ENCODE results near the gene TUBGCP6. TPM values are rescaled to one million over a fixed set of nuclear protein-coding genes. Genes with fewer than 3 reads are reported as not detected.

The TUBGCP6 gene
- polyA plus RNA-seq, 4 donors: 31.4 to 40.7 (median 34.3) TPM

DNA sequence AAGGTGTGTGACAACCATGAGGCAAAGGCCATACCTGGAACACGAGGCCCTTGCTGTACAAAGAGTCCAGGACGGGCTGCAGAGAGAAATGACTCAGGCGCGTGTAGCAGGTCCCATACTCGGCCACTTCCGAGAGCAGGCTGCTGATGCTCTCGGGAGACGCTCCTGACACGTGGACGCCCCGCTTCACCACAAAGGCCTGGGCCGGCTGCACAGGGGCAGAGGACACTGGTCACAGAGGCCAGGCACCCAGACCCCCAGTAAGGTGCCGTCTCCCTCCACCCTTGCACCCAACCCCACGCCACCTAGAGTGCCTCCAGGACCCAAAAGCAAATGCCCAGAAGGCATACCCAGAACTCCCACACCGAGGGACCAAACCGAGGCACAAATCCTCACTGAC lies 15.5 kb downstream of the TUBGCP6 start:
- DNase-seq (ENCODE audit: low read depth in 4 of 4, low spot score in 3 of 4): no peak

DNA sequence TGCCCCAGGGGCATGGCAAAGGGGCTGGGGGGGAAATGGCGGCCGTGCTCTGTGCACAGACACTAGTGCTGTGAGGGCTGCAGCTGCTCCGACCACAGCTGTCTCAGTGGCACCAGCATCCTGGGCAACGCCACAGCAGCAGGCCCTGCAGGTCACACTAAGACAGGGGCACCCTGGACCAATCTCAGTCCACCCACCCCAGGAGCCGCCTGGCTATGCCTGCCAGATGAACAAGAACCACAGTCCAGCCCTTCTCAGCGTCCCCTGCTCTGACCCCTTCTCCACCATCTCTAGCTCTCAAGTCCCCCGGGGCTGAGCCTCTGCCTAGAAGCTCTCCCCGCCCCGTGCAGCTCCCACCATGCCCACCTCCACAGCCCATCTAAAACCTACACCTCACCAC lies 16.5 kb downstream of the TUBGCP6 start:
- no peak for DNase-seq (ENCODE audit: low read depth in 4 of 4, low spot score in 3 of 4)

DNA sequence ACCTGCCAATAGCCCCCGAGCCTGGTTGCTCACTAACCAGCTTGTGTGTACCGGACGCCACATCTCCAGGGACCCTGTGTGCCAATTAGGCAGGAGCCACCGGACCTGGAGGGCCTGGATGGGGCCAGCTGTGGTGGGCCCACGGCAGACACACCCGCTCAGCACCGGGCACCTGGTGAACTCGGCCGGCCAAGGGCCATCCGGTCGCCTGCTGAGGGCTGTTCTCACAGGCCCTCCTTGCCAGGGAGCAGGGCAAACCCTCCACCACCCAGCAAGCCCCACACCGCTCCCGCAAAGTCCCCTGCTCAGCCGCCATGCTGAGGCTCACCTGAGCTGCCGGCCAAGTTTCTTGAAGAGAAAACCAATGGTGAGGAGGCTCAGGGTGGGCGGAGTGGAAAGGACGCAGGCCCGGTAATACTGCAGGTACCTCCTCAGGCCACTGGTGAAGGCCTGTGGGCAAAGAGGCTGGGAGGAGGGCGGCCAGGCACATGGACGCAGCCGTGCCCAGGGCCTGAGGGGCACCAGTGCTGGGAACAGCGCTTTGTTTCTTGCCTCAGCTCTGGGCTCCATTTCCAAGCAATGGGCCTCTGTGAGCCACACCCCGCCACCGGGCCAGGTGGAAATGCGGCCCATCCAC lies 17.1 kb downstream of the TUBGCP6 start:
- no peak for DNase-seq (ENCODE audit: low read depth in 4 of 4, low spot score in 3 of 4)

DNA sequence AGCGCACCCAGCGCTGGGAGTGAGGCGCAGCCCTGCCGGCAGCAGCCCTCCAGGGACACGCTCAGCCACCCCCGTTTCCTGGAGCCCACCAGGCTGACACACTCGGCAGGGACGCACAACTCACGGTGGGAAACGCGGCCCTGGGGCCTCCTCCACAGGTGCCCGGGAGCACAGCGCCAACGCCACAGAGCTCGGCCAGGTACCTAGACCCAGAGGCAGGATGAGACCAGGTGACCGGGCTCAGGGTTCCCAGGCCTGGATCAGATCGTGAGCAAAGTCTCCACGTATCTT lies 18.0 kb downstream of the TUBGCP6 start:
- no peak for DNase-seq (ENCODE audit: low read depth in 4 of 4, low spot score in 3 of 4)

DNA sequence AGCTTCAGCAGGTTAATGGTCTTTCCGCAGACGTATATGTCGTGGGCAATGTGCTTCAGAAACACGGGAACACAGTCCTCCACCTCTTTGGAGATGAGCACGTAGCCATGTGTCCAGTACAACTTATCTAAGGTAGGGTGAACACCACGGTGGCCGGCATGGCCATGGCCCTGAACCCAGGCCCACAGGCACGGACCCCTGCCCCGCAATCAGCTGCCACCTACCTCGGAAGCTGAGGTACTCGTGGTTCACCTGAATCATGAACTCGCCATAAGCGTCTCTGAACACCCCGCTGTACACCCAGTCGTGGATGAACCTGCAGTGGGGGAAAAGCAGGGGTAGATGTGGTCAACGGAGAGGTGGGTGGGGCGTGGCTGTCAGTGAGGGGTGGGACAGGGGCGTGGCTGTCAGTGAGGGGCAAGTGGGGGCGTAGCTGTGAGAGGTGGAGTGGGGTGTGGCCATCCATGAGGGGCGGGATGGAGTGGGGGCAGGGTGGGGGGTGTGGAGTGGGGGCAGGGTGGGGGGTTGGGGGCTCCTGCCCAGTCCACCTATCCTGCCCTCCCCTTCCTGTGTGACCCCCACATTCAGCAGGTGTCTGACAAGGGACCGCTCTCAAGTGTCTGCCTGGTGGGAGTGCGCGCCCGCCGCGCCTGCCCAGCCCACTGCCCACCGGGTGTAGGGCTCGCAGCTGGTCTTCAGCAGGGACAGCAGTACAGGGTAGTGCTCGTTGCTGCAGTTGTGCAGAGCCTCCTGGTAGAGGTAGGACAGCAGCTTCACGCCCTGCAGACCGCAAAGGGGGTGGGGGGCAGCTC lies 18.6 kb downstream of the TUBGCP6 start:
- DNase-seq (ENCODE audit: low read depth in 4 of 4, low spot score in 3 of 4): no peak

DNA sequence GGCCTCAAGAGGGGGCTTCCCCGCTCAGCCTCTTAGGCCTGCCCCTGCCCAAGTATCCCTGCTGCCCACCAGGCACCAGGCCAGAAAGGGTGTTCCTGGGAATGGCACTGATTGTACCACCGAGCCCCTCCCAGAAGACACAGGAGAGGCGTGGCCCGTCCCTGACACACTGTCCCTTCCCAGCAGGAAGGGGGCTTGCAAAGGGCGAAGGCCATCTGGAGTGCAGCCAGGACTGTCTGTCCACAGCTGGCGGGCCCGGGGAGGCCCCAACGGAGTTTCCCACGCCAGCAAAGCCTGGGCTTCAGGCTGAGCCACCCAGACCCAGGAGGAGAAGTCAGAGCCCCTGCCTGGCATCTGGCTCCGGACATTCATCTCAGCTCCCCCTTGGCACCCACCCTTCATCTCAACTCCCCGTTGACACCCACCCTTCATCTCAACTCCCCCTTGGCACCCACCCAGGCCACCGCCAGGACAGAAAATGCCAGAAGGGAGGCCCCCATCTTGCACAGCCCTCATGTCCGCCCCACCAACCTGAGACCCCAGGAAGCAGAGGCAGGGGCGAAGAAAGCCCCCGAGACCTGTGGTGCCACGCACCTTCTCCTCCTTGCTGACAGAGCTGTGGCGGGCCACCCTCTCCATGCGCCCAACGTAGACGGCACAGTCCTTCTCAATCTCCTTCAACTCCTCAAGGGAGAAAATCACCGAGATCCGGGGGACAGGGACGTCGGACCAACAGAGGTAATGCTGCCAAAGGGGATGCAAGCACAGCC lies 19.4 kb downstream of the TUBGCP6 start:
- DNase-seq (ENCODE audit: low read depth in 4 of 4, low spot score in 3 of 4): no peak

DNA sequence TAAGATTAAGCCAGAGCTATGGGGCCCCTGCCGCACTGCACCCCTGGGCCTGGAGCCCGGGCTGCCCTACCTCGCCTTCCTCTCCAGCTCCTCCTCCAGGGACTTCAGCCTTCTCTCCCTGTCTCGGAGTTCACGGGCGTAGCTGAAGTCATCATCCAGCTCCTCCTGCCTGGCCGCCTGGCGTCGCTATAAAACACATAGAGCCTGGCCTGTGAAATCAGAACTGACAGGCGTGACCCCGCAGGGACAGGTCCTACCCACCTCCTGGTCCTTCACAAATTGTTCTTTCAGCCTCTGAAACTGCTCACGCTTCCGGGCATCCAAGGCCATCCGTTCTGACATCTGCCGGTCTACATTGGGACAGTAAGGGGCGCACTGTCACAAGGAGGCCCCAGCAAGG lies 20.8 kb downstream of the TUBGCP6 start:
- DNase-seq (ENCODE audit: low read depth in 4 of 4, low spot score in 3 of 4): no peak

DNA sequence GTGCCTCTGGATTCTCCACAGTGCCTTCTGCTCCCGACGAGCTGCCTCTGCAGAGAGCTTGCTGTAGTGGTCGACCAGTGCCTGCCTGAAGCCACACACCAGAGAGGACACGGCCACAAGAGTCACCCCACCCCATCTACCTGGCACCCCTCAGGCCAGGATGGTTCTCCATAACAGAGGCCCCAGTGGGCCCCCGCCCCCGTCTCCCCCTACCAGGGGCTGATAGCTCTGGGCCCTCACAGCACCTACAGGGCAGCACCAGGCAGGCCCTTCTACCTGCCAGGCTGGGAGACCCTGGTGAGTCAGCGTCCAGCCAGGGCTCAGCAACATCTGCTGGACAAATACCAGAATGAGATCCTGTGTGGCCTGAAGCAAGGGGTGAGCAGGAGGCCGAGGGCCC lies 22.3 kb downstream of the TUBGCP6 start:
- DNase-seq (ENCODE audit: low read depth in 4 of 4, low spot score in 3 of 4): no peak

DNA sequence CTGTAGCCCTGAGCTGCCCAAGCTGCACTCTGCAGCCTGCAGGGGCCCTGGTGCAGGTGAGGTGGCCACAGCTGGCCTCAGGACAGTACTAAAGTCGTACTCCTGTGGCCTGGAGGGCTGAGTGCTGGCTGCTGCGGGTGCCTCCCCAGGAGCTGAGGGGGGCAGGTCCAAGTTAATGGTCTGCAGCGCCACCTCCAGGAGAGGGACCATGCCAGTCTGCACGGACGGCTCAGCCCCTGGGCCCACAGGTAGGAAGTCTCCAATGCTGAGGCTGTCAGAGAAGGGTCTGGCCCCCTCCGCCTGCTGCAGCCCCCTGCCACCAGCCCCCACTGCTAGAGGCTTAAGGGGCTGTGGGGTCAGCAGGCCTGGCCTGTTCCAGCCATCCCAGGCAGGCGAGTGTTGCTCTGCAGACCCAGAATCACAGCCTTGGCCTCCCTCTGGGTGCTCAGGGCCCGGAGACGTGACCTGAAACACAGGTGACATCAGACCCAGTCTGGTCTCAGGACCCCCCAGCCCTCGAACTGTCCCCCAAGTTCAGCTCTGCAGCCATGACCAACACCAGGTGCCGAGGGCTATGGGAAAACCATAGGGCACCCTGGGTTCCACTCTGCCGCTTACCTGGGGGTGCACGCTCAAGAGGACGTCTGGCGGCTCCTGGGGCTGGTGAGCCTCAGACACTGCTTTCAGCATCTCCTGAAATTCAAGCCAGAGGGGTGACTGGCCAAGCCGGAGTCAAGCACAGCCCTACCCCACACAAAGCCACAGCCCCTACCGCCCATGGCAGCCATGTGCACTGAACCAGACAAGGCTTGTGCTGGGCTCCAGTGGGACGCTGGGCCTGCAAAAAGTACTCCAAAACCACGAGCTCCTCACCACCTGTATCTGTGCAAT lies 23.2 kb downstream of the TUBGCP6 start:
- no peak for DNase-seq (ENCODE audit: low read depth in 4 of 4, low spot score in 3 of 4)

DNA sequence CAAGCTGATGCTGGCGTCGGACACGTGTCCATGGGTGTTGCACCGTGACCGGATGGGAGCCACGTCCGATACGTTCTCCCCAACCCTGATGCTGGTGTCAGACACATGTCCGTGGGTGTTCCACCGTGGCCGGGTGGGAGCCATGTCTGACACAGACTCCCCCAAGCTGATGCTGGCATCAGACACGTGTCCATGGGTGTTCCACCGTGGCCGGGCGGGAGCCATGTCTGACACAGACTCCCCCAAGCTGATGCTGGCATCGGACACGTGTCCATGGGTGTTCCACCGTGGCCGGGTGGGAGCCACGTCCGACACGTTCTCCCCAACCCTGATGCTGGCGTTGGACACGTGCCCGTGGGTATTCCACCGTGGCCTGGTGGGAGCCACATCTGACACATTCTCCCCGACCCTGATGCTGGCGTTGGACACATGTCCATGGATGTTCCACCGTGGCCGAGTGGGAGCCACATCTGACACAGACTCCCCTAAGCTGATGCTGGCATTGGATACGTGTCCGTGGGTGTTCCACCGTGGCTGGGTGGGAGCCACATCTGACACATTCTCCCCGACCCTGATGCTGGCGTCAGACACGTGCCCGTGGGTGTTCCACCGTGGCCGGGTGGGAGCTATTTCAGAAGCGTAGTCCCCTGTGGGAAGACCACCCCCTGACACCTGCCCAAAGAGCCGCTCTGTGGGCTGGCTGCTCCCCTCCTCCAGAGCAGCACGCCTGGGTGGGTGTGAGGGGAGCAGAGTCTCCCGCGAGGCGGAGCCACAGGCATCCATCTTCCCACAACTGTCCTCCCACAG lies 24.0 kb downstream of the TUBGCP6 start:
- no peak for DNase-seq (ENCODE audit: low read depth in 4 of 4, low spot score in 3 of 4)

DNA sequence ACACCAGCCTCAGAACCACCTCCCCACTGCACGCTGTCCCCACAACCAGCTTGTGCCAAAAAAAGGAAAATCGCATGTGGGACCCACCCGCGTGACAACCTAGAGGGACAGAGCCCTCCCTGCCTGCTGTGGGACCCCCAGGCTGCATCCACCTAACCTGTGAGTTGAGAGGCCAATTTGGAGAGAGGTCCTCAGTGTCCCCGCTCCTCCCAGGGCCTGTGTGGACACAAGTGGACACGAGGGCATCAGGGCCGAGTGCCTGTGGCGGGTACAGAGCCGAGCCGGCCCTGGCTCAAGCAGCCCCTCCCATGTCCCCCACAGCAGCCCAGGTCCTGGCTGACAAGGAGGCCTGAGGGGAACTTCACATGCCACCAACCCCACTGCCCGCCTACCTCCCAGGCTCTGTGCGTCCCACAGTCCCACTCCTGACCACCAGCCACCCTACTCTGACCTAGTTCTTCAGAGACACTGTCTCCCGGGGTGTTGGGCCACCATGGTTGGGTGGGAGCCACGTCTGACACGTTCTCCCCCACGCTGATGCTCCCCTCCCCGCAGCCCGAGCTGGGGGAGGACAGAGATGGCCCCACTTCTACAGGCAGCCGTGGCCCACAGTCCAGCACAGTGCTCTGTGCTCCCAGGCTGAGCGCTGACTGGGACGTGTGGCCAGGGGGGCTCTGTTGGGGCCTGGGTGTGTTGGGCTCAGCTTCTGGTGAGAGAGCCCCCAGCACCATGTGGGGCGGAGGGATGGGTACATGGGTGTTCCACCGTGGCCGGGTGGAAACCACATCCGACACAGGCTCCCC lies 24.8 kb downstream of the TUBGCP6 start:
- DNase-seq (ENCODE audit: low read depth in 4 of 4, low spot score in 3 of 4): no peak

DNA sequence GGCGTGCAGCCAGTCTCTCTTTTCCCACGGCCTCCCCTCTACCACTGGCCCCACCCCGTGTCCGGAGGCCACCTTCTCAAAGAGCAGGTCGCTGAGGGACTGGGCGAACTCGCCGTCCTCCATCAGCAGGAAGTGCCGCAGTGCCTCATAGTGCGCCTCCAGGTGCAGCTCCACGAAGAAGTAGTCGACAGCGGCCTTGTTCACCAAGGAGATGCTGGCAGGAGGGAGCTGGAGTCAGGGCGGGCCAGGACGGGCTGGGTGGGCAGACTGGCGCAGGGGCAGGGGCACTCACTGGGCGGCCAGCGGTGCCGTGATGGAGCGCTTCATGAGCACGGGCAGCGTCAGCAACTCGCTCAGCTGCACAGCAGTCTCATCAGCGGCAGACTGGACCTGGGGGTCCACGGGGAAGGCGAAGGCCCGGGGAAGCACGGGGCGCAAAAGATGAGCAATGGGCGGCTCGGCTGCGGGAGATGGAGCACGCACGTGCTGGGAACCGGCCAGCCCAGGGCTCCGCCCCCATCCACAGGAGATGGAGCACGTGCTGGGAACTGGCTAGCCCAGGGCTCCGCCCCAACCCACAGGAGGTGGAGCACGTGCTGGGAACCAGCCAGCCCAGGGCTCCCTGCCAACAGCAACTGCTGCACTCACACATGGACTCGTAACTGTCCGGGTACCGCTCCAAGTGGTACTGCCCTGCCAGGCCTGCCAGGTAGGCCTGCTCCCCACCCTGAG lies 25.7 kb downstream of the TUBGCP6 start:
- no peak for DNase-seq (ENCODE audit: low read depth in 4 of 4, low spot score in 3 of 4)

DNA sequence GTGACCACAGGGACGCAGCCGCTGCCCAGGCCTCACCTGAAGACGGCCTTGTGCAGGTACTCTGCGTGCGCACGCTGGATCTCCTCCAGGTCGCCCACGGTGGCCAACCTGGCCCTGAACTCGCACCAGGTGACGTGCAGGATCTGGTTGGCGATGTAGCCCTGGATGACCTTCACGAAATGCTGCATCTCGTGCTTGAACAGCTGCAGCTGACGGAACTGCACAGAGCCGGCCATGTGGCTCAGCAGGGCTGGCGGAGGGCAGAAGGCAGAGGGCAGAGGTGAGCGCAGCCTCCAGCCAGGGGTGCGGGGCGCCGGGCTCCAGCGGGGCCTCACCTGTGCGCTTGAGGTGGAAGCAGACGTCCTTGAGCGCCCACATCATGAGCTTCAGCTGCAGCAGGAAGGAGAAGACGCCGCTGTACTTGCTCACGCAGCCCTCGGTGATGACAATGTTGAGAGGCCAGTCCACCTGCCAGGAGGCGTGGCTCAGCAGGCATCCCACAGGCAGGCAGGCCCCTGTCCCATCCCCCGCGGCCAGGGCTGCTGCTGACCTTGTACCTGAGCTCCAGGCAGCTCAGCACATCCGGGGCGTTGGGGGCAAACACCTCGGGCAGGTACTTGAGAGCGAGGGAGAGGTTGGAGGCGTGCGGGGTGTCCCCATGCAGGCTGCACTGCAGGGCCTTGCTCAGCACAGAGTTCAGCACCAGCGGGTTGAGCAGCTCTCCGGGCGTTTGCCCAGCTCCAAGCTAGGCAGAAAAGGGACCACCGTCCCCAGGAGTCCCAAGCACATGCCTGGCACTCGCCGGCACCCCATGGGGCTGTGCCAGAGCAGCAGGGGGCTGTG lies 26.4 kb downstream of the TUBGCP6 start:
- DNase-seq (ENCODE audit: low read depth in 4 of 4, low spot score in 3 of 4): no peak

DNA sequence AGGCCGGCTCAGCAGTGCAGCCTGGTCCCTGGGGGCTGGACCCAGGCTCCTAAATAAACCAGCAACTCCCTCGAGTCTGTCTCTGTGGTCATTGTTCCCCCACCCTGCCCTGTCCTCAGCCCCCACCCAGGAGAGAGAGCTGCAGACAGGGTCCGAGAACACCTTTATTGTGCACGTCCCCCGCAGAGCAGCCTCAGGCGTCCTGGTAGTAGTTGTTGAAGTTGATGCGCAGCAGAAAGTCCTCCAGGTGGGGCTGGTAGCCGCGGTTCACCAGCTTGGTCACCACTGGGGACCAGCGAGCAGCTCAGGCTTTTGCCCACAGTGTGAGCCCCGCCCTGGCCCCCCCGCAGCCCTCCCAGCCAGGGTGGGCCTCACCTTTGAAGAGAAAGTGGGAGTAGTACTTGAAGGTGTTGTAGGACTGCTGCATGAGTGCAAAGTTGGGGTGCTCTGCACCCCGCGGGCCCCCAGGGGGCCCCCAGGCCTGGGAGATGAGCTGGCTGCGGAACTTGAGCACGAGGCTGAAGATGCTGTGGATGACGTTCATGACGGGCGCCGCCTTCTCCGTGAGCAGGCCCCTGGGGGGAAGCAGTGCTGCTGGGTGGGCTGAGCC lies 27.2 kb downstream of the TUBGCP6 start:
- DNase-seq (ENCODE audit: low read depth in 4 of 4, low spot score in 3 of 4): no peak

DNA sequence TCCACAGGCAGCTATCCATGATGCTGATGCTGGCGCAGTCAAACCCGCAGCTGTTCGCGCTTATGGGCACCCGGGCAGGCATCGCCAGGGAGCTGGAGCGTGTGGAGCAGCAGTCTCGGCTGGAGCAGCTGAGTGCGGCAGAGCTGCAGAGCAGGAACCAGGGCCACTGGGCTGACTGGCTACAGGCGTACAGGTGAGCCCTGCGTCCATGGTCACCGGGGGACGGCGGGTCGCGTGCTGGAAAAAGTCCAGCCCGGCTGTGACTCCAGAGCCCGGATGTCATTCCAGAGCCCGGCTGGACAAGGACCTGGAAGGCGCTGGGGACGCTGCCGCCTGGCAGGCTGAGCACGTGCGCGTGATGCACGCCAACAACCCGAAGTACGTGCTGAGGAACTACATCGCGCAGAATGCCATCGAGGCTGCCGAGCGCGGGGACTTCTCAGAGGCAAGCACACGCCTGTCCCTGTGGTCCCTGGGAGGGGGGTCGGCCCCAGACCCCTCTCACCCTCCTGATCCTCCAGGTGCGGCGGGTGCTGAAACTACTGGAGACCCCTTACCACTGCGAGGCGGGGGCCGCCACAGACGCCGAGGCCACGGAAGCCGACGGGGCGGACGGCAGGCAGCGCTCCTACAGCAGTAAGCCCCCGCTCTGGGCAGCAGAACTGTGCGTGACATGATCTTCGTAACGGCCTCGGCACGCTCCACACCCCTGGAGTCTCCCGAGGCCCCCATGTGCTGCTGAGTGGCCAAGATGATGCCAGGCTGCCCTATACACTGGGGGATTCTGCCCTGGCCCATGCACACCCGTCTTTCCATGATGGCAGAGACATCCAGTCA lies 27.9 kb downstream of the TUBGCP6 start:
- DNase-seq (ENCODE audit: low read depth in 4 of 4, low spot score in 3 of 4): no peak

DNA sequence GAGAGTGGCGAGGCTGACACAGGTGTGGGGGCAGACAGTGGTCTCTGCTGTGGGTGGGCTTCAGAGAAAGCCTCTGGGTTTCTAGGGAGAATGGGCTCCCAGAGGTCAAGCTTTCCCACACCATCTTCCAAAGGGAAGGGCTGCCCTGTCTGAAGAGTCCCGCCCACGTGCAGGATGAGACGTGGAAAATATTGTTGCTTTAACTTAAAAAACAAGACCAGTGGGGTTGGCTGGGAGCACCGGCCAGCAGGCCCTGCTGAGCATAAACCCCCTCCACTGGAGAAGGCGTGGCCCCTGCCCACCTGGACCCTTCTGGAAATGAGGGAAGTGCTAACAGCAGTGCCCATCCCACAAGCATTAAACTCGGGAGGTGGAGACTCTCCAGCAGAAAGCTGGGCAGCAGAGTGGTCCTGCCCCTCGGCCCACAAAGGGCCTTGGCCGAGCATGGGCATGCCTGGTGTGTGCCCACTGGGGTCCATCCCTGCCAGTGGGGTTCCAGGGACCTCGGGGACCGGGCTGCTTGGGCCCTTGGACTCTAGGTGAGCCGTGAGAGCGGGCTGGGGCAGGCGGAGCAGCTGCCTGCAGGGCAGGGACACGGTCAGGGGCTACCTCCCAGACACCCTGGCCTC lies 28.7 kb downstream of the TUBGCP6 start:
- no peak for DNase-seq (ENCODE audit: low read depth in 4 of 4, low spot score in 3 of 4)

Measured in right renal pelvis (tissue), 4 donors.